Endometrium (tissue), 2 donors: ENCODE measurements around the gene TSEN54.

Experiments used
- FAIRE-seq: peaks from 2 replicates; lab custom pipeline; 2012; peaks lifted over from hg19 to GRCh38; lab: Jason Lieb, UNC
- donor health status: control.
- donor health status: control.

TSEN54 gene

DNA sequence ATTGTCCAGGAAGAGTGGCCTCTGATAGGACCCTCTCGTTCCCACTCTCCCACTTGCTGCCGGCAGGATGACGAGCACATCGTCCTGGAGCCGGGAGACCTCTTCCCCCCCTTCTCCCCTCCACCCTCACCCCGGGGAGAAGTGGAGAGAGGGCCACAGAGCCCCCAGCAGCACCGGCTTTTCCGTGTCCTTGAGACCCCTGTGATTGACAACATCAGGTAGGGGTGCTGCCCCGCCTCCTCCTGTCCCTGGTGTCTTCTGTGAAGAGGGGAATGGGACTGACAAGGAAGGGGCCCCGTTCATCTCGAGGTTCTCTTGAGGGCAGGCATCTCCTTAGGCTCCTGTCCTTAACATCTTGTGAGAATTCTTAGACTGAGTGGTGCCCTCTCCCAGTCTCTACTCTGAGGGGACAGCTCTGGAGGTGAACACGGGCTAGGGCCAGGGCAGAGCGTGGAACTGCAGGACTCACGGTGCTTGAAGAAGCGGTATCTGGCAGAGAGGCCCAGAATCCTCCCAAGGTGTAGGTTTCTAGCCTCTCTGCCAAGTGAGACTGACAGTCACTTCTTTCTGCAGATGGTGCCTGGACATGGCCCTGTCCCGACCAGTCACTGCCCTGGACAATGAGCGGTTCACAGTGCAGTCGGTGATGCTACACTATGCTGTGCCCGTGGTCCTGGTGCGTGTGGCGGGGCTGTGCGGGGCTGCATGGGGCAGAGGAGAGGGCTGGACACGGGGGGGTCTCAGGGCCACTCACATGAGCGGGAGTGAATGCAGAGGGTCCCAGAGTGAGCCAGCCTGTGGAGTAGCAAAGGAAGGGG lies 27.4 kb upstream of the TSEN54 start:
- FAIRE-seq, result no peak

DNA sequence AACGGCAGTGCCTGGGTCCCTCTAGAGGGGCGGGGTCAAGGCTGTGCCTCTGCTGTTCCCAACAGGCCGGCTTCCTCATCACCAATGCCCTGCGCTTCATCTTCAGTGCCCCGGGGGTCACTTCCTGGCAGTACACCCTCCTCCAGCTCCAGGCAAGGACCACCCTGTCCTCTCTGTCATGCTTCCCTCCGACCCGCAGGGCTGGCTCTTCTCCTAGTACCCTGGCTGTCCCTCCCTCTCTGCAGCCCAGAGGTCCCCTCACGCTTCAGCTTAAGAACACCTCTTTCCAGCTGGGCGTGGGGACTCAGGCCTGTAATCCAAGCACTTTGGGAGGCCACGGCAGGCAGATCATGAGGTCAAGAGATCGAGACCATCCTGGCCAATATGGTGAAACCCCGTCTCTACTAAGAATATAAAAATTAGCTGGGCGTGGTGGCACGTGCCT lies 26.8 kb upstream of the TSEN54 start:
- no peak for FAIRE-seq

DNA sequence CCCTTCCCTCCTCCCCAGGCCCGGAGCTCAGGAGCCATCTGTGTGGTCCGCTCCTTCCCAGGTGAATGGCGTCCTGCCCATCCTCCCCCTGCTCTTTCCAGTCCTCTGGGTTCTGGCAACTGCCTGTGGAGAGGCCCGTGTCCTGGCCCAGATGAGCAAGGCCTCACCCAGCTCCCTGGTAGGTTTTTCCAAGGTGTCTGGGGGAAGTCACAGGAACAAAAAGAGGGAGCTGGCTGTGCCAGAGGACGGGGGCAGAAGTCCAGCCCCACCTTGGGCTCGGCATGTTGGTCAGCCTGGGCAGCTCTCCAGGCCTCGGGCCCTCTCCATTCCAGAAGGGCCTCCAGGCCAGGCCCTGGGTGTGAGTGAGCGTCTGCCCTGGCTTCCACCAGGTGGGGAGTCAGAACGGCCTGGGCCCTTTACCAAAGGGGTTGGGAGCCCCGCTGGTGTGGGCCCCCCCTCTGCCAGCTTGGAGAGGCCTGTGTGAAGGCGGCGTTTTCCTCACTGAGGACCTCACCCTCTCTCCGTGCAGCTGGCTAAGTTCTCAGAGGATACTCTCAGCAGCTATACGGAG lies 26.1 kb upstream of the TSEN54 start:
- FAIRE-seq, result no peak

- FAIRE-seq, result no peak
Measured at GRCh38 chr17:75490953-75491649, 25.2 kb upstream of the TSEN54 start.

DNA sequence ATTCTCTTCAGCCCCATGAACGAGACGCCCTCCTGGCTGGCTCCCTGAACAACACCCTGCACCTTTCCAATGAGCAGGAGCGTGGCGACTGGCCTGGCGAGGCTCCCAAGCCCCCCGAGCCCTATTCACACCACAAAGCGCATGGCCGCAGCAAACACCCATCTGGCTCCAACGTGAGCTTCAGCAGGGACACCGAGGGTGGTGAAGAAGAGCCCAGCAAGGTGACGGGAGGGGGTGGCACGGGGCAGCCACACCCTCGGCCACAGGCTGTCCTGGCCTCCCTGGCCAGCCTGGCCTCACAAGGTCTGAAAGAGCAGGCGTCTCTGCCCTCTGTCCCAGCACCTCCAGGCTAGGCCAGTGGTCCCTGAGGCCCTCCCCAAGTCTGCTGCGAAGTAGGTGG lies 24.6 kb upstream of the TSEN54 start:
- no peak for FAIRE-seq

DNA sequence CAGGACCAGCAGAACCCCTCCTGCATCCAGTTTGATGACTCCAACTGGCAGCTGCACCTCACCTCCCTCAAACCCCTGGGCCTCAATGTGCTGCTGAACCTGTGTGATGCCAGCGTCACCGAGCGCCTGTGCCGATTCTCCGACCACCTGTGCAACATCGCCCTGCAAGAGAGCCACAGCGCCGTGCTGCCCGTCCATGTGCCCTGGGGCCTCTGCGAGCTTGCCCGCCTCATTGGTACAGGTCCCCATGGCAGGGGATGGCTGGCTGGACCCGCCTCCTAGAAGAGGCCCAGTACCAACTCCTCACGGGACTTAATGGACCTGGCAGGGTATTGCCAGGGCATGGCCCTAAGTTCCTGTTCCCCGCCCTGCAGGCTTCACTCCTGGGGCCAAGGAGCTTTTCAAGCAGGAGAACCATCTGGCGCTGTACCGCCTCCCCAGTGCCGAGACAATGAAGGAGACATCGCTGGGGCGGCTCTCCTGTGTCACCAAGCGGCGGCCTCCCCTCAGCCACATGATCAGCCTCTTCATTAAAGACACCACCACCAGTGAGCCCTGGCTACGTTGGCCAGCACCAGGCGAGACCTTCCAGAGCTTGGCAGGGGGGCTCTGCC lies 23.7 kb upstream of the TSEN54 start:
- no peak for FAIRE-seq

GRCh38 chr17:75493476-75494129 lies 22.7 kb upstream of the TSEN54 start:
- no peak for FAIRE-seq

- FAIRE-seq, result no peak
Measured at GRCh38 chr17:75494326-75494877, 21.9 kb upstream of the TSEN54 start.

DNA sequence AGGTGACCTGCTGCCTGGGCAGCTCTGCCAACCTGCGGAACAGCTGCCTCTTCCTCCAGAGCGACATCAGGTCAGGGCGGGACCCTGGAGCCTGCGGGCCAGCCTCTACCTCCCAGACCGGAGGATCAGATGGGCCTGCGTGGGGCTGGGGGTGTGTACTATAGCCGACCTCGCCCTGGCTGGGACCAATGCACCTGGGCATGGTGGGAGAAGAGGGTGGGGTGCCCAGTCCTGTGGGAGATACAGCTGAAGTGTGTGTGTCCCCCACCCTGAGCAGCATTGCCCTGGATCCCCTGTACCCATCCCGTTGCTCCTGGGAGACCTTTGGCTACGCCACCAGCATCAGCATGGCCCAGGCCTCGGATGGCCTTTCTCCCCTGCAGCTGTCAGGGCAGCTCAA lies 20.3 kb upstream of the TSEN54 start:
- no peak for FAIRE-seq

GRCh38 chr17:75498039-75498725 lies 18.1 kb upstream of the TSEN54 start:
- no peak for FAIRE-seq

DNA sequence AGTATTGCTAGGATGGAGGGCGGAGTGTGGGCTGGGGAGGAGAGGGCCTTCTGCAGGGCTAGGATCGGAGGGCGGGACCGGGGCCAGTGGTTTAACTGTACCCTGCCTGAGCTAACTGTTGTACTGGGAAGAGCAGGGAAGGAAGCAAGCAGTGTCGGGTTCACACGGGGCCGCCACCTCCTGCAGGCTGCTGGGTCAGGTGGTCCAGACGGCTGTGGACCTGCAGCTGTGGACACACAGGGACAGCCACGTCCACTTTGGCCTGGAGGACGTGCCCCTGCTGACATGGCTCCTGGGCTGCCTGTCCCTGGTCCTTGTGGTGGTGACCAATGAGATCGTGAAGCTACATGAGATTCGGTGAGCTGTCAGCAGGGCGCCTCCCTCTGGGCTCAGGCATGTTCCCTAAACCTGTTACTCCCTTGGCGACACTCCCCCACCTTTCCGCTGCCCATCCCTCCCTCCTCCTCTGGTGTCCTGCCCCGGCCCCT lies 17.6 kb upstream of the TSEN54 start:
- FAIRE-seq, result no peak

DNA sequence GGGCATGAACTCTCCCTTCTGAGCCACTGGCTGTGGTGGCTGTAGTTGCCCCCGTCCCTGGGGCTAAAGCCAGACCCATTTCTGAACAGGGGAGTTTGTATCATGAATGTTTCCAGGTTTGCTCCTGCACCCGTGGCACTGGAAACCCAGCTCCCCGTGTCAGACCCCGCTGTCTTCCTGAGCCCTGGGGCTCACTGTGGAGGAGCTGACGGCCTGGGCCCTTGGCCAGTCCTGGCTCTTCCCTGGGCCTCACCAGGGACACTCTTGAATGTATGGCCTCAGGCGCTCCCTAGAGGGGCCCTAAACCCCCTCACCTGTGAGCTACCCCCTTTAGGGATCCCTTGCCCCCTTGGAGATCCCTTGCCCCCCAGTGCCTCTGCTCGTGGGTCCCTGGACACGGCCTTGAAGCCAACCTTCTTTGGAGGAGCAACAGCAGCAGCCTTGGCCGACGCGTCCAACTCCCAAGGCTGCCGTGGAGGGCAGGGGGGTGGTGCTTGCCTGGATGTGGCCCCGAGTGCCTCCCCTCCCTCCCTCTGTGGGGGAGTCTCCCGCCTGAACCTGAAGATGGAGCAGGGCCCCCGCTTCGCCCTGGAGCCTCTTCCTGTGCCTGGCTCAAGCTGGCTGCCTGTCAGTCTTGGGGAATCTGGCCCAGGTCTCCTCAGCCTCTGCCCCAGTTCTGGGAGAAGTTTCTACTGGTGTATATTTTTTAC lies 16.9 kb upstream of the TSEN54 start:
- FAIRE-seq, result no peak

- no peak for FAIRE-seq
Measured at GRCh38 chr17:75500419-75501216, 15.7 kb upstream of the TSEN54 start.

GRCh38 chr17:75501378-75502071 lies 14.8 kb upstream of the TSEN54 start:
- FAIRE-seq, result no peak

DNA sequence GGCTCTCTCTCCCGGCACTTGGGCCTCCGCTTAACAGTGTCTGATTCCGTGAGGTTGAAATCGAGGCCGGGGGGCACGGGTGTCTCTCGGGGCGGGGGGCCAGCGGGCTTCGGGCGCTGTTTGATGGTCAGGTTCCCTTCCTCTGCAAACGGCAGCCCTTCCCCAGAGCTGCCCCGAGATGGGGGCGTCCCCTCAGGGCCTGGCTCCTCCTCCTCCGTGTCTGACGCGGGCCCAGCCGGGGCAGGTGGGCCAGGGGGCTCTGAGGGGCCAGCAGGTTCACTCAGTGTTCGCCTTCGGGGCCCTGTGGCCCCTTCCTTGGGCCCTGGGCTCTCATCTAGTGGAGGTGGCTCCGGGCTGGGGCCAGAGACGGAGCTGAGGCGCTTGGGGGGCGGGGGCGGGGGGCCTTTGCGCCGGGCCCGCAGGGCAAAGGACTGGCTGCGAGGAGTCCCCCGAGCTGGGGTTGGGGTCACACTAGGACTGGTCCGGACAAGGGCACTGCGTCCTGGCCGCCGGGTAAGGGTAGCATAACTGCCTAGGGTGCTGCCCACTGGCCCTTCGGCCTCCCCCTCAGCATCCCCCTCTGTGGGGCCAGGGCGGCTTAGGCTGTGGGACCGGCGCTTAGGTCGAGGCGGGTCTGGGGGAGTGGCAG lies 14.1 kb upstream of the TSEN54 start:
- no peak for FAIRE-seq

DNA sequence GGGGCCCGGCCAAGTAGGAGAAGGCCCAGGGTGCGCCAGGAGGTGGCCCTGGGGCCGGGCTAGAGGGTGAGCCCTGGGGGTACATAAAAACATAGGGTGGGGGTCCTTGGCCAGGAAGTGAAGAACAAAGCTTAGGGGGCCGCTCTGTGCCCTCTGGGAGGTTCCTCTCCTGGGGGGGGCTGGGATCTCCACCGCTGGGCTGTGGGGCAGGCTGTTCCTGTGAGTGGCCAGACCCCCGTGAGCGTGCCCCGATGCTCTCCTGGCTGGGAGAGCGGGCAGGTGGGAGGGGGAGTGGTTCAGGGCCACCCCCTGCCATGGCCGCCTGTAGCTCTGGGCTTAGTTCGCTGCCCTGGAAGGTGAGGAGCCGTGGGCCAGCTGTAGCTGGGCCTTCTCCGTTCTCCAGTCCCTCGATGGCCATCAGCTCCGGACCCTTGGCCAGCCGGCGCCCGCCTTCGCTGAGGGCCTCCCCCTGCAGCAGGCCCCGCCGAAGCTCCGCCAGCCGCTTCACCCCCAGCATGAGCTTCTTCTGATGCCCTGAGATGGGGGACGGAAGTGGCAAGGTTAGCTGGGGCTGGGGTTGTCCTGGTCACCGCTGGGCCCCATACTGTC lies 13.5 kb upstream of the TSEN54 start:
- FAIRE-seq, result no peak

DNA sequence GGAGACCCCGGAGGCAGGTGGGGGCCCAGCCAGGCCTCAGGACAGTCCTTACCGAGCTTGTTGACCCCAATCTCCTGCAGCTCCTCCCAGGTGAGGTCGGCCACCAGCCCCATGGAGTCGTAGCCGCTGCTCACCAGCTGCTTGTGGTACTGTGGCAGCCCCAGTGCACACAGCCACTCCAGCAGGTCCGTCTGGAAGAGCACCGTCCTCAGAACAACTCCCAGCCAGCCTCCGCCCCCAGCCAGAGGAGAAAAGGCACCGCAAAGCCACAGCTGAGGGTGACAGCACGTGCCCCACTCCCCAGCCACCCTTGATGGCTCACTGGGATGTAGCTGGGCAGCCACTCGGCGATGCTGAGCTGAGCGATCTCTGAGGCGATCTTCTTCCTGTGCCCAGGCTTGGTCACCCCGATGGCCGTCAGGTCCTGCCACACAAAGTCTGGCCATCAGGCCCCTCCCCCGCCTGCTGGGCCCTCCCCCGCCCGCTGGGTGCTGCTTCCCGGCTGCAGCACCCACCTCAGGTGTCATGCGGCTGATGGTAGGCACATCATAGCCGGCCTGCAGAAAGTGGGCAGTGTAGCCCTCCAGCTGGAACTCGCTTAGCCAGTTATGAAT lies 12.9 kb upstream of the TSEN54 start:
- FAIRE-seq, result no peak

- FAIRE-seq, result no peak
Measured at GRCh38 chr17:75503976-75504346, 12.4 kb upstream of the TSEN54 start.
